WTC11 (cell line): Measurements from ENCODE around the gene TSACC. TPM values are rescaled to one million over a fixed set of nuclear protein-coding genes. Genes with fewer than 3 reads are reported as not detected.
A peak's percentile ranks its signal among the peaks of the same experiment; 100 is the strongest.

Experiments
- ARID4B ChIP-seq: sonication (generic); formaldehyde crosslinking; IDR thresholded peaks from 2 replicates; pipeline ENCODE4 v1.8.0; 2023; ENCODE audit warnings: missing genetic modification reagents, mild to moderate bottlenecking, borderline replicate concordance
- EMX1 ChIP-seq: fragments of 250-450 bp; sonication (Bioruptor Pico); IDR thresholded peaks from 2 replicates; pipeline ENCODE4 v1.8.0; 2021; ENCODE audit warnings: mild to moderate bottlenecking
- ESRRA ChIP-seq: sonication (generic); formaldehyde crosslinking; IDR thresholded peaks from 2 replicates; pipeline ENCODE4 v1.8.1; 2022; ENCODE audit warnings: mild to moderate bottlenecking, missing genetic modification reagents, borderline replicate concordance
- ETV6 ChIP-seq: sonication (generic); formaldehyde crosslinking; IDR thresholded peaks from 2 replicates; pipeline ENCODE4 v1.8.1; 2022; ENCODE audit warnings: mild to moderate bottlenecking, missing genetic modification reagents
- FOXK1 ChIP-seq: sonication (generic); formaldehyde crosslinking; IDR thresholded peaks from 2 replicates; pipeline ENCODE4 v1.8.0; 2022; ENCODE audit warnings: mild to moderate bottlenecking, moderate library complexity, missing genetic modification reagents
- GABPB1 ChIP-seq: sonication (generic); formaldehyde crosslinking; IDR thresholded peaks from 2 replicates; pipeline ENCODE4 v1.8.1; 2023; ENCODE audit warnings: mild to moderate bottlenecking, missing genetic modification reagents
- GRHL2 ChIP-seq: fragments of 250-450 bp; sonication (Bioruptor Pico); IDR thresholded peaks from 2 replicates; pipeline ENCODE4 v1.8.0; 2022; ENCODE audit warnings: mild to moderate bottlenecking, moderate library complexity; ENCODE audit not compliant: insufficient replicate concordance, severe bottlenecking
- JUN ChIP-seq: sonication (generic); formaldehyde crosslinking; IDR thresholded peaks from 2 replicates; pipeline ENCODE4 v1.8.0; 2023; ENCODE audit warnings: mild to moderate bottlenecking, missing genetic modification reagents
- MXD4 ChIP-seq: fragments of 250-450 bp; sonication (Bioruptor Pico); IDR thresholded peaks from 2 replicates; pipeline ENCODE4 v1.8.0; 2021; ENCODE audit warnings: mild to moderate bottlenecking, moderate library complexity, borderline replicate concordance
- NFYB ChIP-seq: sonication (generic); formaldehyde crosslinking; conservative IDR thresholded peaks from 2 replicates; pipeline ENCODE4 v1.8.0; 2022; ENCODE audit warnings: low read depth, missing genetic modification reagents
- RELA ChIP-seq: sonication (generic); formaldehyde crosslinking; IDR thresholded peaks from 2 replicates; pipeline ENCODE4 v1.8.1; 2022; ENCODE audit warnings: missing genetic modification reagents, mild to moderate bottlenecking, borderline replicate concordance
- SMAD3 ChIP-seq: sonication (generic); formaldehyde crosslinking; IDR thresholded peaks from 2 replicates; pipeline ENCODE4 v1.8.0; 2022; ENCODE audit warnings: missing genetic modification reagents, mild to moderate bottlenecking, borderline replicate concordance
- SMAD4 ChIP-seq: sonication (generic); formaldehyde crosslinking; IDR thresholded peaks from 2 replicates; pipeline ENCODE4 v1.8.0; 2022; ENCODE audit warnings: mild to moderate bottlenecking, missing genetic modification reagents
- TEAD1 ChIP-seq: sonication (generic); formaldehyde crosslinking; IDR thresholded peaks from 2 replicates; pipeline ENCODE4 v1.8.0; 2022; ENCODE audit warnings: mild to moderate bottlenecking, missing genetic modification reagents
- TP53 ChIP-seq: sonication (generic); formaldehyde crosslinking; IDR thresholded peaks from 2 replicates; pipeline ENCODE4 v1.8.1; 2023; ENCODE audit warnings: mild to moderate bottlenecking, missing genetic modification reagents
- ZNF232 ChIP-seq: sonication (generic); formaldehyde crosslinking; IDR thresholded peaks from 2 replicates; pipeline ENCODE4 v1.8.0; 2022; ENCODE audit warnings: mild to moderate bottlenecking, missing genetic modification reagents
- ZNF423 ChIP-seq: fragments of 250-450 bp; sonication (Bioruptor Pico); IDR thresholded peaks from 2 replicates; pipeline ENCODE4 v2.1.2; 2022; ENCODE audit warnings: mild to moderate bottlenecking, moderate library complexity
- ZNF532 ChIP-seq: fragments of 250-450 bp; sonication (Bioruptor Pico); IDR thresholded peaks from 2 replicates; pipeline ENCODE4 v1.9.0; 2021; ENCODE audit warnings: mild to moderate bottlenecking, borderline replicate concordance
- total RNA-seq: library from RNA; stranded (reverse); gene quantifications from 3 replicates; pipeline ENCODE4 v1.2.3, GENCODE V29; 2021
- TF ChIP-seq, protein P1 (sequence below): sonication (generic); formaldehyde crosslinking; IDR thresholded peaks from 2 replicates; pipeline ENCODE4 v1.8.1; 2023; ENCODE audit warnings: mild to moderate bottlenecking, missing genetic modification reagents, moderate library complexity
- TF ChIP-seq, protein P2 (sequence below): fragments of 200-600 bp; IDR thresholded peaks from 2 replicates; pipeline ENCODE4 v1.8.0; 2022; ENCODE audit warnings: antibody characterized with exemption
- TF ChIP-seq, protein P3 (sequence below): sonication (generic); formaldehyde crosslinking; IDR thresholded peaks from 2 replicates; pipeline ENCODE4 v1.8.1; 2022; ENCODE audit warnings: missing genetic modification reagents, borderline replicate concordance
- TF ChIP-seq, protein P4 (sequence below): sonication (generic); formaldehyde crosslinking; IDR thresholded peaks from 2 replicates; pipeline ENCODE4 v1.8.0; 2022; ENCODE audit warnings: mild to moderate bottlenecking, missing genetic modification reagents
- TF ChIP-seq, protein P5 (sequence below): sonication (generic); formaldehyde crosslinking; IDR thresholded peaks from 2 replicates; pipeline ENCODE4 v1.8.0; 2022; ENCODE audit warnings: mild to moderate bottlenecking, missing genetic modification reagents

TSACC gene
- total RNA-seq, 1 experiment from 2014 or later, result 1.8 TPM

DNA sequence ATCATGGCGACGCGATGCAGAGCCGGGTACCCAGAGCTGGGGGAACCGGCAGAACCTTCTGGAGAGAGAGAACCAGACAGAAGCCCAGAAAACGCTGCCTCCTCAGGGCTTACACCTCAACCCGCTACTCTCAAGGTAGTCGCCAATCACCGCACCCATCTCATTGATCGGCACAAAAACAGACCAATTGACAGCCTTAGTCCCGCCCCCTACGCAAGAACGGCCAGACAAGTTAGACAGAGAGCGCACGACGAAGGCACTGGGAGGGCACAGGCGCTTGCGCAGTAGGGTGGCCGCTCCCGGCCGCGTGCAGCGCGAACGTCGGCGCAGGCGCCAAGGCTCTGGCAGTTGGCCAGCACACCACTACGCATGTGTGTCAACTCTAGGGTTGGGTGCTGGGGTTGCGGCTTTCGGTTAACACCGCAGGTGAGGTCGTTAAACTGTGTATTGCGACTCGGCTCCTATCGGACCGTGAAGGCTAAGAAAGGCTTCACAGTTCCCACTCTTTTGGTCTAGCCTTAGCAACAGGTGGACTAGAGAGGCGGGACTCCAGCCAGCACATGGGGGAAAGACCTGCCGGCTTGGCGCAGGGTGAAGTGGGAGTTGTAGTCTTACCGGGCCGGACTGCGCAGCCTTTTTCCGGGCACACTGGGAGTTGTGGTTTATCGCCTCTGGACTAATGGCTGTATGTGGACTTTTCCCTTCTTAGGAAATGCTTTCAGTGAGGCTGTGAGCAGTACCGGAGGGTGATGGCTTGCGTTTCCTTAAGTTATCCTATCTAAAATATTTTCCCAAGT, at the start of gene TSACC, which contains the start of gene CCT3 (continued):
- TF ChIP-seq RELA (CRISPR knock-in tag), result no peak
- TF ChIP-seq JUN (CRISPR knock-in tag), result no peak
- 0 out of 2 replicates have a peak, but pooled peaks have one; percentile 47 for TF ChIP-seq ARID4B (CRISPR knock-in tag)
- TF ChIP-seq SMAD3 (CRISPR knock-in tag), result 0 out of 2 replicates have a peak, but pooled peaks have one; percentile 74
- TF ChIP-seq, protein P1, sequence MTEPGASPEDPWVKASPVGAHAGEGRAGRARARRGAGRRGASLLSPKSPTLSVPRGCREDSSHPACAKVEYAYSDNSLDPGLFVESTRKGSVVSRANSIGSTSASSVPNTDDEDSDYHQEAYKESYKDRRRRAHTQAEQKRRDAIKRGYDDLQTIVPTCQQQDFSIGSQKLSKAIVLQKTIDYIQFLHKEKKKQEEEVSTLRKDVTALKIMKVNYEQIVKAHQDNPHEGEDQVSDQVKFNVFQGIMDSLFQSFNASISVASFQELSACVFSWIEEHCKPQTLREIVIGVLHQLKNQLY (CRISPR knock-in tag), result no peak
- TF ChIP-seq GABPB1, result peak; percentile 63; the same call in 1 of the 2 replicates
- no peak for TF ChIP-seq EMX1 (CRISPR knock-in tag)
- TF ChIP-seq SMAD4 (CRISPR knock-in tag), result no peak
- no peak for TF ChIP-seq ZNF532 (CRISPR knock-in tag)
- no peak for TF ChIP-seq TP53 (CRISPR knock-in tag)
- TF ChIP-seq, protein P2, sequence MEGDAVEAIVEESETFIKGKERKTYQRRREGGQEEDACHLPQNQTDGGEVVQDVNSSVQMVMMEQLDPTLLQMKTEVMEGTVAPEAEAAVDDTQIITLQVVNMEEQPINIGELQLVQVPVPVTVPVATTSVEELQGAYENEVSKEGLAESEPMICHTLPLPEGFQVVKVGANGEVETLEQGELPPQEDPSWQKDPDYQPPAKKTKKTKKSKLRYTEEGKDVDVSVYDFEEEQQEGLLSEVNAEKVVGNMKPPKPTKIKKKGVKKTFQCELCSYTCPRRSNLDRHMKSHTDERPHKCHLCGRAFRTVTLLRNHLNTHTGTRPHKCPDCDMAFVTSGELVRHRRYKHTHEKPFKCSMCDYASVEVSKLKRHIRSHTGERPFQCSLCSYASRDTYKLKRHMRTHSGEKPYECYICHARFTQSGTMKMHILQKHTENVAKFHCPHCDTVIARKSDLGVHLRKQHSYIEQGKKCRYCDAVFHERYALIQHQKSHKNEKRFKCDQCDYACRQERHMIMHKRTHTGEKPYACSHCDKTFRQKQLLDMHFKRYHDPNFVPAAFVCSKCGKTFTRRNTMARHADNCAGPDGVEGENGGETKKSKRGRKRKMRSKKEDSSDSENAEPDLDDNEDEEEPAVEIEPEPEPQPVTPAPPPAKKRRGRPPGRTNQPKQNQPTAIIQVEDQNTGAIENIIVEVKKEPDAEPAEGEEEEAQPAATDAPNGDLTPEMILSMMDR, result no peak
- peak; percentile 100 for TF ChIP-seq NFYB (CRISPR knock-in tag)
- TF ChIP-seq, protein P3, sequence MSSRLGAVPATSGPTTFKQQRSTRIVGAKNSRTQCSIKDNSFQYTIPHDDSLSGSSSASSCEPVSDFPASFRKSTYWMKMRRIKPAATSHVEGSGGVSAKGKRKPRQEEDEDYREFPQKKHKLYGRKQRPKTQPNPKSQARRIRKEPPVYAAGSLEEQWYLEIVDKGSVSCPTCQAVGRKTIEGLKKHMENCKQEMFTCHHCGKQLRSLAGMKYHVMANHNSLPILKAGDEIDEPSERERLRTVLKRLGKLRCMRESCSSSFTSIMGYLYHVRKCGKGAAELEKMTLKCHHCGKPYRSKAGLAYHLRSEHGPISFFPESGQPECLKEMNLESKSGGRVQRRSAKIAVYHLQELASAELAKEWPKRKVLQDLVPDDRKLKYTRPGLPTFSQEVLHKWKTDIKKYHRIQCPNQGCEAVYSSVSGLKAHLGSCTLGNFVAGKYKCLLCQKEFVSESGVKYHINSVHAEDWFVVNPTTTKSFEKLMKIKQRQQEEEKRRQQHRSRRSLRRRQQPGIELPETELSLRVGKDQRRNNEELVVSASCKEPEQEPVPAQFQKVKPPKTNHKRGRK (CRISPR knock-in tag), result no peak
- TF ChIP-seq, protein P4, sequence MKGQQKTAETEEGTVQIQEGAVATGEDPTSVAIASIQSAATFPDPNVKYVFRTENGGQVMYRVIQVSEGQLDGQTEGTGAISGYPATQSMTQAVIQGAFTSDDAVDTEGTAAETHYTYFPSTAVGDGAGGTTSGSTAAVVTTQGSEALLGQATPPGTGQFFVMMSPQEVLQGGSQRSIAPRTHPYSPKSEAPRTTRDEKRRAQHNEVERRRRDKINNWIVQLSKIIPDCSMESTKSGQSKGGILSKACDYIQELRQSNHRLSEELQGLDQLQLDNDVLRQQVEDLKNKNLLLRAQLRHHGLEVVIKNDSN (CRISPR knock-in tag), result peak; percentile 71; the same call in 1 of the 2 replicates
- TF ChIP-seq, protein P5, sequence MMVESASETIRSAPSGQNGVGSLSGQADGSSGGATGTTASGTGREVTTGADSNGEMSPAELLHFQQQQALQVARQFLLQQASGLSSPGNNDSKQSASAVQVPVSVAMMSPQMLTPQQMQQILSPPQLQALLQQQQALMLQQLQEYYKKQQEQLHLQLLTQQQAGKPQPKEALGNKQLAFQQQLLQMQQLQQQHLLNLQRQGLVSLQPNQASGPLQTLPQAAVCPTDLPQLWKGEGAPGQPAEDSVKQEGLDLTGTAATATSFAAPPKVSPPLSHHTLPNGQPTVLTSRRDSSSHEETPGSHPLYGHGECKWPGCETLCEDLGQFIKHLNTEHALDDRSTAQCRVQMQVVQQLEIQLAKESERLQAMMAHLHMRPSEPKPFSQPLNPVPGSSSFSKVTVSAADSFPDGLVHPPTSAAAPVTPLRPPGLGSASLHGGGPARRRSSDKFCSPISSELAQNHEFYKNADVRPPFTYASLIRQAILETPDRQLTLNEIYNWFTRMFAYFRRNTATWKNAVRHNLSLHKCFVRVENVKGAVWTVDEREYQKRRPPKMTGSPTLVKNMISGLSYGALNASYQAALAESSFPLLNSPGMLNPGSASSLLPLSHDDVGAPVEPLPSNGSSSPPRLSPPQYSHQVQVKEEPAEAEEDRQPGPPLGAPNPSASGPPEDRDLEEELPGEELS (CRISPR knock-in tag), result no peak
- no peak for TF ChIP-seq ESRRA (CRISPR knock-in tag)
- no peak for TF ChIP-seq MXD4 (CRISPR knock-in tag)
- no peak for TF ChIP-seq ZNF423 (CRISPR knock-in tag)
- TF ChIP-seq FOXK1 (CRISPR knock-in tag), result peak; percentile 33; the same call in 1 of the 2 replicates
- no peak; the same call in 1 of the 2 replicates for TF ChIP-seq ZNF232 (CRISPR knock-in tag)
- TF ChIP-seq GRHL2 (CRISPR knock-in tag), result no peak
- peak; percentile 62 for TF ChIP-seq ETV6 (CRISPR knock-in tag)
- TF ChIP-seq TEAD1, result peak; percentile 34; the same call in 1 of the 2 replicates
